H9 (cell line): Measurements from ENCODE around the gene FLVCR1. TPM values are rescaled to one million over a fixed set of nuclear protein-coding genes. Genes with fewer than 3 reads are reported as not detected.

Experiments used
- DNase-seq: peaks from one replicate; pipeline ENCODE4 v3.0.0-alpha.2; 2017
- H2AFZ ChIP-seq: one replicate; pipeline ENCODE4 v1.6.1; 2013; ENCODE audit warnings: mild to moderate bottlenecking, low read length, control low read depth, moderate library complexity
- H2AK5ac ChIP-seq: 2 replicates; pipeline ENCODE4 v1.6.1; 2013; ENCODE audit warnings: low read length, control low read depth, mixed read lengths; ENCODE audit not compliant: insufficient read length
- H2BK120ac ChIP-seq: one replicate; pipeline ENCODE4 v1.6.1; 2013; ENCODE audit warnings: low read depth, mild to moderate bottlenecking, low read length, control low read depth, inconsistent platforms; ENCODE audit not compliant: poor library complexity, severe bottlenecking
- H2BK12ac ChIP-seq: 2 replicates; pipeline ENCODE4 v1.6.1; 2013; ENCODE audit warnings: low read length, control low read depth, mixed read lengths, low read depth; ENCODE audit not compliant: insufficient read length
- H2BK15ac ChIP-seq: 2 replicates; pipeline ENCODE4 v1.6.1; 2013; ENCODE audit warnings: low read depth, low read length, control low read depth
- H2BK20ac ChIP-seq: one replicate; pipeline ENCODE4 v1.6.1; 2013; ENCODE audit warnings: low read depth, mild to moderate bottlenecking, low read length, control low read depth, inconsistent platforms; ENCODE audit not compliant: poor library complexity, severe bottlenecking
- H2BK5ac ChIP-seq: 2 replicates; pipeline ENCODE4 v1.6.1; 2013; ENCODE audit warnings: low read length, control low read depth, mixed read lengths; ENCODE audit not compliant: insufficient read length
- H3K14ac ChIP-seq: 2 replicates; pipeline ENCODE4 v1.6.1; 2013; ENCODE audit warnings: low read length, control low read depth; ENCODE audit not compliant: insufficient read depth
- H3K18ac ChIP-seq: 2 replicates; pipeline ENCODE4 v1.6.1; 2013; ENCODE audit warnings: low read depth, mild to moderate bottlenecking, mixed read lengths, low read length, control low read depth; ENCODE audit not compliant: insufficient read length
- H3K23ac ChIP-seq: 2 replicates; pipeline ENCODE4 v1.6.1; 2013; ENCODE audit warnings: low read length, control low read depth, mixed read lengths, low read depth; ENCODE audit not compliant: insufficient read length
- H3K23me2 ChIP-seq: 2 replicates; pipeline ENCODE4 v1.6.1; 2013; ENCODE audit warnings: low read depth, mild to moderate bottlenecking, mixed read lengths, low read length, control low read depth; ENCODE audit not compliant: insufficient read length, poor library complexity, severe bottlenecking
- H3K27ac ChIP-seq: 2 replicates; pipeline ENCODE4 v1.5.1; 2013; ENCODE audit warnings: low read length, control low read depth, mixed read lengths, low read depth; ENCODE audit not compliant: insufficient read length
- H3K27me3 ChIP-seq: 2 replicates; pipeline ENCODE4 v1.6.1; 2013; ENCODE audit warnings: low read length, control low read depth, inconsistent platforms; ENCODE audit not compliant: insufficient read depth
- H3K4ac ChIP-seq: 2 replicates; pipeline ENCODE4 v1.6.1; 2013; ENCODE audit warnings: low read depth, mild to moderate bottlenecking, control low read depth, inconsistent platforms, low read length, moderate library complexity
- H3K4me1 ChIP-seq: 2 replicates; pipeline ENCODE4 v1.6.1; 2013; ENCODE audit warnings: low read length, control low read depth, inconsistent platforms; ENCODE audit not compliant: insufficient read depth
- H3K4me2 ChIP-seq: 2 replicates; pipeline ENCODE4 v1.6.1; 2013; ENCODE audit warnings: low read length, control low read depth, mixed read lengths; ENCODE audit not compliant: insufficient read length, insufficient read depth
- H3K56ac ChIP-seq: 2 replicates; pipeline ENCODE4 v1.6.1; 2013; ENCODE audit warnings: low read depth, mild to moderate bottlenecking, mixed read lengths, low read length, control low read depth; ENCODE audit not compliant: insufficient read length
- H3K79me1 ChIP-seq: 2 replicates; pipeline ENCODE4 v1.6.1; 2013; ENCODE audit warnings: low read depth, mild to moderate bottlenecking, moderate library complexity, low read length, control low read depth, inconsistent platforms; ENCODE audit not compliant: insufficient read depth, poor library complexity, severe bottlenecking
- H3K79me2 ChIP-seq: 2 replicates; pipeline ENCODE4 v1.6.1; 2013; ENCODE audit warnings: low read length, control low read depth, inconsistent platforms; ENCODE audit not compliant: insufficient read depth
- H3K9ac ChIP-seq: 2 replicates; pipeline ENCODE4 v1.6.1; 2013; ENCODE audit warnings: low read length, control low read depth, mixed read lengths; ENCODE audit not compliant: insufficient read length; ENCODE audit errors: extremely low read depth
- H3K9me3 ChIP-seq: one replicate; pipeline ENCODE4 v1.6.1; 2013; ENCODE audit warnings: low read depth, low read length, inconsistent platforms; ENCODE audit not compliant: control insufficient read depth
- H3T11ph ChIP-seq: one replicate; pipeline ENCODE4 v1.6.1; 2013; ENCODE audit warnings: mild to moderate bottlenecking, low read length, control low read depth, inconsistent platforms
- H4K20me1 ChIP-seq: one replicate; pipeline ENCODE4 v1.6.1; 2013; ENCODE audit not compliant: control insufficient read depth, insufficient read length, insufficient read depth
- H4K5ac ChIP-seq: 2 replicates; pipeline ENCODE4 v1.6.1; 2013; ENCODE audit warnings: low read depth, mild to moderate bottlenecking, mixed read lengths, low read length, control low read depth; ENCODE audit not compliant: insufficient read length
- H4K8ac ChIP-seq: replicated peaks from 2 replicates; pipeline ENCODE4 v1.6.1; 2013; ENCODE audit warnings: low read length, control low read depth, mixed read lengths, low read depth; ENCODE audit not compliant: insufficient read length
- H4K91ac ChIP-seq: 2 replicates; pipeline ENCODE4 v1.6.1; 2013; ENCODE audit warnings: low read depth, mild to moderate bottlenecking, moderate library complexity, mixed read lengths, low read length, control low read depth; ENCODE audit not compliant: insufficient read length
- H3K27ac Mint-ChIP-seq, 3 experiments: 2 replicates in 2 of 3; 3 replicates in 1 of 3; pipeline ENCODE4 v1.8.0; 2020 to 2021; ENCODE audit warnings: mixed read lengths in 3 of 3, mild to moderate bottlenecking in 1 of 3, moderate library complexity in 1 of 3
- H3K27me3 Mint-ChIP-seq: 2 replicates; pipeline ENCODE4 v1.8.0; 2021; ENCODE audit warnings: low read depth, mild to moderate bottlenecking, moderate library complexity, mixed read lengths
- H3K36me3 Mint-ChIP-seq, 3 experiments: 2 replicates in 2 of 3; 3 replicates in 1 of 3; pipeline ENCODE4 v1.8.0; 2020 to 2021; ENCODE audit warnings: low read depth in 3 of 3, mixed read lengths in 3 of 3; ENCODE audit not compliant: insufficient read depth in 1 of 3
- H3K4me1 Mint-ChIP-seq, 2 experiments: 2 replicates each; pipeline ENCODE4 v1.8.0; 2020; ENCODE audit warnings: mixed read lengths in 2 of 2
- H3K4me3 Mint-ChIP-seq, 2 experiments: 2 replicates in 1 of 2; 3 replicates in 1 of 2; pipeline ENCODE4 v1.8.0; 2020 to 2021; ENCODE audit warnings: mild to moderate bottlenecking in 2 of 2, mixed read lengths in 2 of 2, moderate library complexity in 1 of 2
- H3K9me3 Mint-ChIP-seq, 2 experiments: 2 replicates in 1 of 2; 3 replicates in 1 of 2; pipeline ENCODE4 v1.8.0; 2020; ENCODE audit warnings: mild to moderate bottlenecking in 2 of 2, mixed read lengths in 2 of 2, moderate library complexity in 1 of 2
- CTCF ChIP-seq: fragments of 200-600 bp; sonication (generic); conservative IDR thresholded peaks from 3 replicates; pipeline ENCODE4 v1.8.0; 2021; ENCODE audit warnings: antibody characterized with exemption, mild to moderate bottlenecking
- WGBS: extraction: QIAGEN DNeasy Blood & Tissue Kit; methylation state at CpG from one replicate; pipeline ENCODE4 v1.1.7; 2013; ENCODE audit warnings: missing lambda C conversion rate, low lambda C conversion rate, mixed read lengths; ENCODE audit not compliant: insufficient read length; ENCODE audit errors: extremely low coverage; 5-methylcytosine and 5-hydroxymethylcytosine counted together
- total RNA-seq: library from RNA; stranded (reverse); gene quantifications from 2 replicates; pipeline ENCODE4 v1.2.1, GENCODE V29; 2021

Gene FLVCR1
- total RNA-seq, 1 experiment from 2014 or later: 55.2 TPM

DNA sequence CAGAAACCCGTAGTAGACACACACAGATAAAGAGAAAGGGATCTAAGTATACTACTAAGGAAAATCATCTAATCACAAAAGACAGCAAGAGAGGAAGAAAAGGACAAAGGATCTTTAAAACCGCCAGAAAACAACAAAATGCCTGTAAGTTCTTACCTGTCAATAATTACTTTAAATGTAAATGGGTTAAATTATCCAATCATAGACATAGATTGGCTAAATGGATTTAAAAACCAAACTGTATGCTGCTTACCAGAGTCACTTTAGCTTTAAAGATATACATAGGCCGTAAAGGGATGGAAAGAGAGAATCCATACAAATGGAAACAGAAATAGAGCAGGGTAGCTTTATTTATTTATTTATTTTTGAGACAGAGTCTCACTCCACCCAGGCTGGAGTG lies 44.0 kb downstream of the FLVCR1 start:
- Histone ChIP-seq H3K9me3 (no peaks in the 10 kb centered on the region), H3K4me2 (no peak overlapping the region), H2BK20ac (no peak overlapping the region), H3K4ac (no peak overlapping the region), H2AK5ac (no peak overlapping the region), H4K8ac (no peak overlapping the region), H2BK120ac (no peak overlapping the region), H3K14ac (no peak overlapping the region), H2BK12ac (no peak overlapping the region), H3K27me3 (no peaks in the 10 kb centered on the region), H3K23me2 (no peaks in the 10 kb centered on the region), H3T11ph (no peak overlapping the region), H3K79me1 (no peaks in the 10 kb centered on the region), H2BK5ac (no peak overlapping the region), H3K56ac (no peak overlapping the region), H4K5ac (no peak overlapping the region), H3K18ac (no peak overlapping the region), H3K4me1 (peaks cover 4% of the 10 kb centered on the region; the same call in 1 of the 2 replicates), H2BK15ac (no peak overlapping the region), H2AFZ (no peak overlapping the region), H3K79me2 (peaks cover 16% of the 10 kb centered on the region; the same call in 1 of the 2 replicates), H4K91ac (no peak overlapping the region), H3K9ac (no peak overlapping the region), H3K27ac (no peak overlapping the region), H4K20me1 (no peaks in the 10 kb centered on the region), H3K23ac (no peak overlapping the region)
- no peak for TF ChIP-seq CTCF
- H3K27me3 Mint-ChIP-seq: no peaks in the 10 kb centered on the region
- no CpG with 5 or more reads among the region's 3 CpGs for WGBS
- H3K9me3 Mint-ChIP-seq: peaks cover 59 to 65% of the 10 kb centered on the region in 2 experiments
- H3K36me3 Mint-ChIP-seq: peaks cover 74 to 97% (median 88%) of the 10 kb centered on the region in 3 experiments
- H3K4me3 Mint-ChIP-seq: no peak overlapping the region
- H3K4me1 Mint-ChIP-seq: peaks cover 30 to 46% of the 10 kb centered on the region in 2 experiments
- H3K27ac Mint-ChIP-seq: no peak overlapping the region; a peak in 1 of 7 replicates
- DNase-seq: no peak
